K562 (cell line): Measurements from ENCODE around the gene CHI3L1. TPM values are rescaled to one million over a fixed set of nuclear protein-coding genes. Genes with fewer than 3 reads are reported as not detected.

Source experiments
- ATAC-seq: fragments of 200-7000 bp; cut with Tn5 transposase; 3 replicates; pipeline ENCODE4 v1.9.1; 2020; ENCODE audit warnings: moderate library complexity
- BruUV-seq: library from RNA; stranded (reverse); fragments of 400-500 nt; replicated peaks from 2 replicates; lab custom pipeline; 2021; lab: Mats Ljungman, UMichigan
- CTCF ChIA-PET: fragments of 300-600 bp; formaldehyde crosslinking; extraction: SDS; loops from one replicate; lab custom pipeline; 2021; ENCODE audit warnings: low intra/inter-chr PET ratio; lab: Yijun Ruan, JAX
- POLR2A ChIA-PET: fragments of 300-600, 350-650 bp; sonication (Branson Sonifier 250); formaldehyde crosslinking; extraction: SDS; loops from one replicate; lab custom pipeline; 2021; ENCODE audit warnings: antibody characterized with exemption, inconsistent platforms; lab: Yijun Ruan, JAX
- DNase-seq, 4 experiments: peaks; one replicate each; pipeline versions ENCODE4 v3.0.0 to v3.0.0-alpha.2; 2011 to 2018; ENCODE audit warnings: low spot score in 3 of 4, mixed read lengths in 3 of 4; ENCODE audit errors: extremely low read depth in 1 of 4
- FAIRE-seq: peaks from 2 replicates; lab custom pipeline; 2011; peaks lifted over from hg19 to GRCh38; lab: Jason Lieb, UNC
- H2AFZ ChIP-seq: 2 replicates; pipeline ENCODE4 v1.6.0; 2011; ENCODE audit warnings: low read depth, low read length, control low read depth, inconsistent platforms
- H3K27ac ChIP-seq: fragments of 200-600 bp; 3 replicates; pipeline ENCODE4 v1.8.0; 2011; ENCODE audit warnings: low read depth, mild to moderate bottlenecking, control low read depth, inconsistent platforms, low read length, moderate library complexity, mixed read lengths; ENCODE audit errors: extremely low read depth
- H3K27me3 ChIP-seq, 2 experiments: fragments of 300-600 bp in 1 of 2; 2 replicates in 1 of 2; 3 replicates in 1 of 2; pipeline versions ENCODE4 v1.6.0 to v1.8.0; 2011; ENCODE audit warnings: inconsistent platforms in 2 of 2, low read length in 2 of 2, mild to moderate bottlenecking in 1 of 2, mixed read lengths in 1 of 2, moderate library complexity in 1 of 2; ENCODE audit not compliant: control insufficient read depth in 2 of 2, insufficient read depth in 2 of 2
- H3K36me3 ChIP-seq: fragments of 300-600 bp; 3 replicates; pipeline ENCODE4 v1.8.0; 2011; ENCODE audit warnings: mild to moderate bottlenecking, low read length, inconsistent platforms; ENCODE audit not compliant: control insufficient read depth, insufficient read depth
- H3K4me1 ChIP-seq, 2 experiments: fragments of 200-600 bp in 1 of 2; replicated peaks in 1 of 2; 2 replicates in 1 of 2; 3 replicates in 1 of 2; pipeline versions ENCODE4 v1.5.1 to v1.8.0; 2011; ENCODE audit warnings: inconsistent platforms in 2 of 2, low read length in 2 of 2, mild to moderate bottlenecking in 1 of 2, mixed read lengths in 1 of 2, moderate library complexity in 1 of 2; ENCODE audit not compliant: control insufficient read depth in 2 of 2, insufficient read depth in 2 of 2
- H3K4me2 ChIP-seq: 2 replicates; pipeline ENCODE4 v1.6.1; 2011; ENCODE audit warnings: low read length, control low read depth, inconsistent platforms, mixed read lengths; ENCODE audit not compliant: insufficient read depth
- H3K4me3 ChIP-seq: fragments of 200-600 bp; sonication (generic), shearing (Covaris generic); 2 replicates; pipeline ENCODE4 v1.5.1; 2016; ENCODE audit warnings: control low read depth, inconsistent platforms
- H3K79me2 ChIP-seq: fragments of 200-600 bp; 3 replicates; pipeline ENCODE4 v1.8.0; 2011; ENCODE audit warnings: low read length, inconsistent platforms; ENCODE audit not compliant: control insufficient read depth, insufficient read depth
- H3K9ac ChIP-seq, 2 experiments: 2 replicates each; pipeline versions ENCODE4 v1.6.0 to v1.6.1; 2011; ENCODE audit warnings: low read depth in 2 of 2, low read length in 2 of 2, control low read depth in 1 of 2, inconsistent platforms in 1 of 2, mild to moderate bottlenecking in 1 of 2, mixed read lengths in 1 of 2; ENCODE audit not compliant: insufficient read depth in 1 of 2
- H3K9me1 ChIP-seq: one replicate; pipeline ENCODE4 v1.6.0; 2011; ENCODE audit warnings: inconsistent platforms, mild to moderate bottlenecking, low read length, moderate library complexity; ENCODE audit not compliant: control insufficient read depth, insufficient read depth
- H3K9me3 ChIP-seq: replicated peaks from 2 replicates; pipeline ENCODE4 v1.5.1; 2011; ENCODE audit warnings: low read depth, low read length, inconsistent platforms; ENCODE audit not compliant: control insufficient read depth, insufficient read depth
- H4K20me1 ChIP-seq: replicated peaks from 2 replicates; pipeline ENCODE4 v1.6.1; 2011; ENCODE audit warnings: low read length, inconsistent platforms, mixed read lengths; ENCODE audit not compliant: control insufficient read depth, insufficient read depth
- ATF2 ChIP-seq: sonication (generic); formaldehyde crosslinking; IDR thresholded peaks from 2 replicates; pipeline ENCODE4 v1.8.1; 2022; ENCODE audit warnings: missing genetic modification reagents
- CEBPZ ChIP-seq: fragments of 150-350 bp; IDR thresholded peaks from 2 replicates; pipeline ENCODE4 v1.6.1; 2014; ENCODE audit warnings: low read depth, mild to moderate bottlenecking, low read length, borderline replicate concordance
- E2F3 ChIP-seq: fragments of 250-450 bp; sonication (Bioruptor Pico); IDR thresholded peaks from 2 replicates; pipeline ENCODE4 v1.4.0; 2020; ENCODE audit warnings: mild to moderate bottlenecking
- E2F5 ChIP-seq: sonication (generic); formaldehyde crosslinking; IDR thresholded peaks from 2 replicates; pipeline ENCODE4 v1.8.0; 2022; ENCODE audit warnings: mild to moderate bottlenecking, missing genetic modification reagents
- MAFG ChIP-seq: fragments of 450-650 bp; conservative IDR thresholded peaks from 2 replicates; pipeline ENCODE4 v1.6.1; 2016; ENCODE audit warnings: missing genetic modification characterization, missing compliant biosample characterization
- POLR2AphosphoS5 ChIP-seq: IDR thresholded peaks from 2 replicates; pipeline ENCODE4 v1.6.1; 2011; ENCODE audit warnings: mild to moderate bottlenecking, low read depth, low read length, moderate library complexity; ENCODE audit not compliant: control insufficient read depth, insufficient read depth
- RAD51 ChIP-seq: fragments of 450-650 bp; IDR thresholded peaks from 2 replicates; pipeline ENCODE4 v1.7.1; 2016; ENCODE audit warnings: low read depth, mild to moderate bottlenecking, borderline replicate concordance
- STAT6 ChIP-seq: sonication (generic); formaldehyde crosslinking; IDR thresholded peaks from 2 replicates; pipeline ENCODE4 v1.8.1; 2023; ENCODE audit warnings: mild to moderate bottlenecking, missing genetic modification reagents
- TAF7 ChIP-seq: fragments of 450-650 bp; IDR thresholded peaks from 2 replicates; pipeline ENCODE4 v1.6.1; 2016; ENCODE audit warnings: missing genetic modification characterization, missing compliant biosample characterization
- TAF9B ChIP-seq: fragments of 450-650 bp; IDR thresholded peaks from 2 replicates; pipeline ENCODE4 v1.6.1; 2018; ENCODE audit warnings: mild to moderate bottlenecking; ENCODE audit not compliant: partially characterized antibody
- TCF7L2 ChIP-seq: fragments of 150-350 bp; IDR thresholded peaks from 2 replicates; pipeline ENCODE4 v1.6.1; 2016; ENCODE audit warnings: low read depth, mild to moderate bottlenecking, low read length, moderate library complexity
- WGBS: fragments of 100-300 bp; shearing (Covaris generic); methylation state at CpG from one replicate; pipeline ENCODE4 v1.1.6; 2016; ENCODE audit warnings: low coverage, mixed read lengths; ENCODE audit not compliant: insufficient coverage; ENCODE audit errors: missing lambda C conversion rate; 5-methylcytosine and 5-hydroxymethylcytosine counted together
- in situ Hi-C: fragments of 300-500 bp; cut with MboI; formaldehyde crosslinking; loops from 4 replicates; pipeline ENCODE4 v1.15.0; 2018; ENCODE audit warnings: inconsistent platforms, mixed read lengths
- intact Hi-C: fragments of 100-400 bp; cut with micrococcal nuclease; formaldehyde crosslinking; loops from 2 replicates; pipeline ENCODE4 v1.14.2; 2022
- polyA plus RNA-seq, 8 experiments: library from polyadenylated mRNA; depleted of rRNA in 4 of 8; stranded (reverse) in 5 of 8; unstranded in 3 of 8; fragments of >200 nt; fragmentation: Nextera tagmentation in 2 of 8; fragmentation: Illumina TruSeq in 1 of 8; extraction: Ambion mirVana in 2 of 8; extraction: Trizol in 1 of 8; gene quantifications; 2 replicates each; pipeline versions ENCODE4 v1.2.1 to v1.2.3, GENCODE V29; 2011 to 2014; ENCODE audit warnings: inconsistent platforms in 1 of 8, missing spikeins in 1 of 8
- total RNA-seq, 7 experiments: library from RNA; depleted of rRNA in 6 of 7; stranded (reverse); fragments of >200 nt in 6 of 7; fragmentation: Illumina TruSeq in 2 of 7; extraction: Trizol in 2 of 7; gene quantifications; 2 replicates each; pipeline versions ENCODE4 v1.2.1 to v1.2.3, GENCODE V29; 2011 to 2021; ENCODE audit warnings: low replicate concordance in 1 of 7

CHI3L1 gene
- total and polyA plus RNA-seq, 9 of the 15 experiments (the other 6 are each of a cell fraction or from before 2014, with no cell fraction given), result not detected

- intact Hi-C loops, result no loop called here
- no peak for DNase-seq
- 0% methylated on average over 6 of the region's 6 CpGs for WGBS
Measured at GRCh38 chr1:203161175-203161574, 25.3 kb downstream of the CHI3L1 start.

More at GRCh38 chr1:203161175-203161574, 25.3 kb downstream of the CHI3L1 start:
- no peak for FAIRE-seq
- in situ Hi-C loops, result no loop called here
- no peak overlapping the region for H3K9ac ChIP-seq
- no peaks in the 10 kb centered on the region for H3K9me1 ChIP-seq
- H3K4me2 ChIP-seq, result no peak overlapping the region
- BruUV-seq, result no TSS peak
- H3K27ac ChIP-seq, result no peak overlapping the region
- POLR2A ChIA-PET, result interaction anchor here (0.6 to 1.7 kb wide), 3 partner anchors 9 to 60 kb away, joined by 4 to 7 read pairs (median 4); partner anchors contain the start of gene MYBPH
- peaks cover 0 to 4% of the 10 kb centered on the region in 2 experiments; a peak in 1 of 5 replicates for H3K4me1 ChIP-seq
- no peak for ATAC-seq
- H3K36me3 ChIP-seq, result no peaks in the 10 kb centered on the region
- H3K4me3 ChIP-seq, result no peak overlapping the region
- peaks cover 20 to 56% of the 10 kb centered on the region in 2 experiments; a peak in 4 of 5 replicates for H3K27me3 ChIP-seq
- TF ChIP-seq POLR2AphosphoS5 (no peak), ATF2 (CRISPR knock-in tag) (no peak), TAF9B (no peak), E2F3 (CRISPR knock-in tag) (no peak), TCF7L2 (no peak), MAFG (tag) (no peak), STAT6 (CRISPR knock-in tag) (no peak), CEBPZ (no peak), RAD51 (no peak), TAF7 (tag) (no peak), E2F5 (no peak)
- TF ChIP-seq, all 486 proteins: peak for 0
- CTCF ChIA-PET, result no interaction called here
- peaks cover 8% of the 10 kb centered on the region; the same call in 1 of the 2 replicates for H4K20me1 ChIP-seq
- H3K79me2 ChIP-seq, result no peaks in the 10 kb centered on the region
- no peak overlapping the region for H2AFZ ChIP-seq
- H3K9me3 ChIP-seq, result no peaks in the 10 kb centered on the region
